TTC549 (cell line): ENCODE measurements around the gene LBP.
"Not testable (repeated sequence)": the region's sequence is repeated elsewhere in the genome, so short reads cannot be mapped to it uniquely, and the experiment has no call there.

ENCODE experiments used
- FAIRE-seq: peaks from 2 replicates; lab custom pipeline; 2012; peaks lifted over from hg19 to GRCh38; lab: Jason Lieb, UNC

Gene LBP

GRCh38 chr20:38349856-38350255, 3.6 kb downstream of the LBP start:
- FAIRE-seq = no peak

GRCh38 chr20:38350879-38351775, 4.8 kb downstream of the LBP start:
- FAIRE-seq = no peak

- no peak for FAIRE-seq
Observed at GRCh38 chr20:38353316-38353715, 7.0 kb downstream of the LBP start.

- no peak for FAIRE-seq
Observed at GRCh38 chr20:38354227-38354626, 7.9 kb downstream of the LBP start.

- no peak for FAIRE-seq
Observed at GRCh38 chr20:38355161-38356012, 9.1 kb downstream of the LBP start.

GRCh38 chr20:38357653-38358207, 11.4 kb downstream of the LBP start:
- no peak for FAIRE-seq

GRCh38 chr20:38358556-38358955, 12.3 kb downstream of the LBP start:
- no peak for FAIRE-seq

GRCh38 chr20:38363004-38363747, 16.9 kb downstream of the LBP start:
- no peak for FAIRE-seq

- FAIRE-seq = peak; percentile 26
Observed at GRCh38 chr20:38369389-38369788, 23.1 kb downstream of the LBP start.

GRCh38 chr20:38372806-38373205, 26.5 kb downstream of the LBP start:
- no peak for FAIRE-seq

- FAIRE-seq = no peak
Observed at GRCh38 chr20:38373231-38373867, 27.1 kb downstream of the LBP start.

GRCh38 chr20:38373898-38374297, 27.6 kb downstream of the LBP start:
- no peak for FAIRE-seq

- no peak for FAIRE-seq
Observed at GRCh38 chr20:38377039-38377685, 30.9 kb downstream of the LBP start.

GRCh38 chr20:38377838-38378237, 31.6 kb downstream of the LBP start:
- FAIRE-seq = not testable (repeated sequence)

GRCh38 chr20:38383147-38383546, 36.9 kb downstream of the LBP start:
- no peak for FAIRE-seq

- FAIRE-seq = no peak
Observed at GRCh38 chr20:38386004-38386403, 39.7 kb downstream of the LBP start.

- no peak for FAIRE-seq
Observed at GRCh38 chr20:38386851-38387250, 40.6 kb downstream of the LBP start.

GRCh38 chr20:38387953-38388352, 41.7 kb downstream of the LBP start:
- no peak for FAIRE-seq

- FAIRE-seq = no peak
Observed at GRCh38 chr20:38392356-38392755, 46.1 kb downstream of the LBP start.

- no peak for FAIRE-seq
Observed at GRCh38 chr20:38393259-38393658, 47.0 kb downstream of the LBP start.

GRCh38 chr20:38395165-38395564, 48.9 kb downstream of the LBP start:
- FAIRE-seq = no peak
